Activated CD4-positive, alpha-beta T cell treated with anti-CD3 and anti-CD28 coated beads for 48 hours (primary cell): ENCODE results near the gene SYCN.
A peak's percentile ranks its signal among the peaks of the same experiment; 100 is the strongest.

Source experiments
- DNase-seq: peaks from one replicate; pipeline ENCODE4 v3.0.0-alpha.2; 2020

Gene SYCN

GRCh38 chr19:39169143-39169810 is 34.8 kb downstream of the SYCN start:
- no peak for DNase-seq

GRCh38 chr19:39168258-39169142 is 35.6 kb downstream of the SYCN start:
- no peak for DNase-seq

- DNase-seq: no peak
Observed at GRCh38 chr19:39167461-39168257, 36.4 kb downstream of the SYCN start.

GRCh38 chr19:39166571-39167391 is 37.3 kb downstream of the SYCN start:
- DNase-seq: no peak

- DNase-seq: no peak
Observed at GRCh38 chr19:39165857-39166256, 38.2 kb downstream of the SYCN start.

- no peak for DNase-seq
Observed at GRCh38 chr19:39164289-39164688, 39.8 kb downstream of the SYCN start.

- DNase-seq: no peak
Observed at GRCh38 chr19:39163621-39164020, 40.4 kb downstream of the SYCN start.

GRCh38 chr19:39162441-39163043 is 41.5 kb downstream of the SYCN start:
- DNase-seq: no peak

GRCh38 chr19:39160889-39161672 is 43.0 kb downstream of the SYCN start:
- no peak for DNase-seq

- no peak for DNase-seq
Observed at GRCh38 chr19:39160523-39160861, 43.6 kb downstream of the SYCN start.

GRCh38 chr19:39158646-39159260 is 45.3 kb downstream of the SYCN start:
- DNase-seq: no peak

- no peak for DNase-seq
Observed at GRCh38 chr19:39157997-39158389, 46.1 kb downstream of the SYCN start.

GRCh38 chr19:39157275-39157996 is 46.6 kb downstream of the SYCN start:
- no peak for DNase-seq

- peak; percentile 11 for DNase-seq
Observed at GRCh38 chr19:39156326-39157230, 47.5 kb downstream of the SYCN start.

GRCh38 chr19:39155741-39156140 is 48.3 kb downstream of the SYCN start:
- no peak for DNase-seq

GRCh38 chr19:39155114-39155700 is 48.9 kb downstream of the SYCN start:
- no peak for DNase-seq

- no peak for DNase-seq
Observed at GRCh38 chr19:39154629-39155100, 49.4 kb downstream of the SYCN start.

- DNase-seq: no peak
Observed at GRCh38 chr19:39154100-39154628, 49.9 kb downstream of the SYCN start.
